HK-2 (cell line): ENCODE data around the gene POLR1A.
"Not testable (repeated sequence)": the region's sequence is repeated elsewhere in the genome, so short reads cannot be mapped to it uniquely, and the experiment has no call there.

Experiments used
- DNase-seq: peaks from one replicate; pipeline ENCODE4 v3.0.0-alpha.2; 2018; ENCODE audit not compliant: unreplicated experiment

POLR1A gene

GRCh38 chr2:85999061-85999831 is 106.4 kb downstream of the POLR1A start:
- no peak for DNase-seq

- DNase-seq, result no peak
Observed at GRCh38 chr2:85998071-85998991, 107.4 kb downstream of the POLR1A start.

DNA sequence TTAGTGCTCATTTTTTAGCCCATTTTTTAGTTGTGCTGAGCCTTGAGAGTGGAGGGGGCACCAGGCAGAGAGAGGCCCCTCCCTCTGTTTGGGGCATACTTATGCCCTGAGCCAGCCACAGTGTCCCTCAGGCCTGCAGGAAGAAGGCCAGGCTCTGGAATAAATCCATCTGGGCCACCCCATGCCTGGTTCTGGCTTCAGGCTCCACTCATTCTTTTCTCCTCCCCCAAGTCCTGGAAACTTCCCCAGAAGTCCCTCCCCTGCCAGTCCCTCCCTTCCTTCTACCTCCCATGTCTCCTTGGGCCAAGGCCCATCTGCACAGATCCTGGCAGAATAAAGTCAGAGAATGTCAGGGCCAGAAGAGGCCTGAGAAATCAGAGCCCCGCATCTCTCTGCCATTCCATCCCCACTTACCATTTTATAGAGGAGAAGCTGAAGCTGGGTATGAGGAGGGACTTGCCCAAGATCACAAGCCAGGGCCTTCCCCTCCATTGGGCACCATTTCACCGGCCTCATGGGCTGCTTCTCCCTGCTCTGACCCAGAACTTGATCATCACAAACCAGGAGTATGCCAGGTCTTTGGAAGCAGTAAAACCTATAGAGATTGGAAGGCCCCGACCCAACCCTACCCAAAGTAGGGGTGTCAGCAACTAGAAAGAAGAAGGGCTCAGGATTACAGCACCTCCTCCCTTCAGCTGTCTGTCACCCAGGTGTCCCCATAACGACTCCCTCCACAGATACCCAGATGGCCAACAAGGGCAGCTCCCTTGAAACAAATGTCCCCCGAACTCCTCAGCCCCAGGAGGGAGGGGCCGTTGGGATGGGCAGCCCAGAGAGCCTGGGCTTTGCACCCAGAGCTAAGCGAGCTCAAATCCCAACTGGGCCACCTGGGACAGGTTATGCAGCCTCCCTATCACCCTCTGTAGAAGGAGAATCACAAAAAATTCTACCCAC is 108.4 kb downstream of the POLR1A start:
- DNase-seq, result no peak

GRCh38 chr2:85996591-85996990 is 109.1 kb downstream of the POLR1A start:
- DNase-seq, result no peak

DNA sequence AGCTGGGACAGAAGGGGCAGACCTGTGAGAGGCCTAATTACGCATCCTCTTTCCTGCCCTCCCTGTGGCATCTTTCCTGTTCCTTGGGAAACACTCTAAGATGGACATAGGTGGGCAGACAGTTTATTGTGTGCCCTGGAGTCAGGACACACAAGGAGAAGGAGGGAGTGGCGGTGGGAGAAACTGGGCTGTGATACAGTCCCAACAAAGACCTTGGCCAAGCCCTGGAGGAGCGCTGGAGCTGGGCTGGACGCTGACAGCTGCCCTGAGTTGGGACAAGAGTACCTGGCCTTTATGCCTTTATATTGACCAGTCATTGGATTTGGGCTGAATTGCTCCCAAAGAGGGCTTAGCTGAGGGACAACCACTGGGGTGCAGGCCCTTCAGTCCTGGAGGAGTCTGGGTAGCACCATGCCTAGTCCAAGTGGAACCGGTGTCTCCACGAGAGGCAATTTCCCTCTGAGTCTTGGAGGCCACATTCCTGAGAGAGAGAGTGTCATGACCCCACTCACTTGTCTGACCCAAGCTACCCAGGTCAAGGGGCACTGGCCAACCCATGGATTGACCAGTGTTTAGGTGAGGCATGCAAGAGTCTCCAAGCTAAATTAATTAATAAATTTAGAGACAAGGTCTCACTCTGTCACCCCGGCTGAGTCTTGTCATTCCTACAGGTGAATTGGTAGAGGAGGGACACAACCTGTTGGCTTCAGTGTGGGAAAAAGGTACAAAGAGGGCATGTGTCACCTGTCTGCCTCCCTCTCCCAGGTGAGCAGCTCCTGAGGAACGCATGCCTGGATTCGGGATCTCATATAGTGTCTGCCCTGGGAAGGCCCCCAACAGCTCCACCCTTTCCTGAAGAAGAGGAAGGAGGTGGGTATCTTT is 109.8 kb downstream of the POLR1A start:
- no peak for DNase-seq

- DNase-seq, result no peak
Observed at GRCh38 chr2:85994897-85995647, 110.6 kb downstream of the POLR1A start.

DNA sequence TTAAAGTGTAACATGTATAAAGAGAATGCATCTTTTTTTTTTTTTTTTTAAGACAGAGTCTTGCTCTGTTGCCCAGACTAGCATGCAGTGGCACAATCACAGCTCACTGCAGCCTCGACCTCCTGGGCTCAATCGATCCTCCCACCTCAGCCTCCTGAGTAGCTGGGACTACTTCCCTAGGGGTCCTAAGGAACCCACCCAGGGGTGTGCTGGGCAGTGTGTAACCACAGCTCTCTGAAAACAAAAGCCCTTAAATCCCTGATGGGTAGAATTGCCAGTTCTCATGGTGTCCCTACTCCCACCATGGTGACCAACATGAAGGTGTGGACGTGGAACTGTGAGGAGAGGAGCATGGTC is 111.3 kb downstream of the POLR1A start:
- no peak for DNase-seq

DNA sequence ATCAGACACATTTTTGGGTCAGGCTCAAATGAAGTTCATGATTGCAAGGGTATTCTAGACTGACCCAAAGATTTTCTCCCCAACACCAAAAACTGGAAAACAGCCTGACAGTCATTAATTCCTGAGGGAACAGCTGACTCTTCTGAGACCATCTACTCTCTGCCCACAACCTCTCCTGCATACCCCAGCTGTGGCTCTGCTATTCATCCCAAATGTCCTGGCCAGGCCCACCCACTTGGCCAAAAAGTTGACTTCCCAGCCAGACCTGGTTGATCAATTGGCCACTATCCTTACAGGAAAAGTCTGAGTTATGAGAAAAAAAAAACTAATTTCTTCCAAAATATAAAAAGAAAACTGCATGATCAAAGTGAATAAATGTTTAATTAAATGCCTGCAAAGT is 113.1 kb downstream of the POLR1A start:
- DNase-seq, result no peak

GRCh38 chr2:85992053-85992452 is 113.6 kb downstream of the POLR1A start:
- DNase-seq, result not testable (repeated sequence)

DNA sequence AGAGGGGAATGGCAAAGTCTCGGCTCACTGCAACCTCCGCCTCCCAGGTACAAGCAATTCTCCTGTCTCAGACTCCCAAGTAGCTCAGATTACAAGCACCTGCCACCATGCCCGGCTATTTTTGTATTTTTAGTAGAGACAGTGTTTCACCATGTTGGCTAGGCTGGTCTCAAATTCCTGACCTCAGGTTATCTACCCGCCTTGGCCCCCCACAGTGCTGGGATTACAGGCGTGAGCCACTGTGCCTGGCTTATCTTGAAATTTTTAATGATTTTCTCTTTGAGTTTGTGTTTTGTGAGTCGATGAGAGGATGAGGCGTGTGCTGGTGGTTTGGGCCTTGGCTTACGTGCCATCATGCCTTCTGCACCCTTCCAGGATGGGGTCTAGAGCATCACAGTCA is 115.6 kb downstream of the POLR1A start:
- no peak for DNase-seq

DNA sequence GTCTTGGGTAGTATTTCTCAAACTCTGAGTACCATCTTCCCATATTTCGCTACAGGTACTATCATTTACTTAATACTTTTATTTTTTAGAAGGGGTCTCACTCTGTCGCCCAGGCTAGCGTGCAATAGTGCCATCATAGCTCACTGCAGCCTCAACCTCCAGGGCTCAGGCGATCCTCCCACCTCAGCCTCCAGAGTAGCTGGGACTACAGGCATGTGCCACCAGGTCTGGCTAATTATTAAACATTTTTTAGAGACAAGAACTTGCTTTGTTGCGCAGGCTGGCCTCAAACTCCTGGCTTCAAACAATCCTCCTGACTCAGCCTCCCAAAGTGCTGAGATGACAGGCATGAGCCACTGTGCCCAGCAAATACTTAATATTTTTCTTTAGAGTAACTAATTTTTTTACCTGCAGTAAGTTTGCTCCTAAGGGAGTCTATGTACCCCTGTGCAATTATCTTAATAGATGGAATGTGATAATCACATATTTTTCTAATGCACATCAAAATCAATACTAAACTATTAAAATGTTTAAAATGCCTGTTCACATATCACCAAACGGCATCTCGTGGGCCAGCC is 116.3 kb downstream of the POLR1A start:
- no peak for DNase-seq

- DNase-seq, result no peak
Observed at GRCh38 chr2:85988914-85989270, 116.8 kb downstream of the POLR1A start.

DNA sequence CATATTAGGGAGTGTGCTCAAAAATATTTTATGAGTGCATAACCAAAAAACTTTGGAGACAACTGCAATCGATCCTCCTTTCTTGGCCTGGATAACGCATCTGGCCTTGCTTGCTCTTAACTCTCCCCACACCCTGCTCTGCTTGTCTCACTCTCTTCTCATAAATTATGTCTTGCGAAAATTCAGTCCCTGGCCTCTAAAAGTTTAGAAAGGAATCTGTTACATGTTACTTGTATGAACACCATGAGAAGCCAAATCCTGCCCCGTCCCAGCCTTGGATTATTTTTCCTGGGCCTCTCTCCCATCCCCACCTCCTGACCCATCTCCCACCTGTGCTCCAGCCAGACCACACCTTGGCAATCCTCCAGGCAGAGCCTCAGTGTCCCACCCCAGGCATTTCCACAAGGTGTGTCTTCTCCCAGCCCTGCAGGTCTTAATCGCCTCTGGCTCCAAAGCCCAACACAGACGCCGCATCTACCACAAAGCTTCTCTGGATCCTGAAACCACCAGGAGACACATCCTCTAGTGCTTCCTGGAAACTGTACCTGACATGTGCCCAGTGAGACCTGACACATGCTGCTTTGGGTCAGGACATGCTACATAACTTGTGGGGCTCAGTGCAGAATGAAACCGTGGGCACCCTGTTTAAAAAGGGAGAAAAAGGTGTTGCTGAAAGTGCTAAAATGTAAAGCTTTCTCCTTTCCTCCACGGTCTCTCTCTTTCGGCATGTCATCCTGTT is 117.3 kb downstream of the POLR1A start:
- no peak for DNase-seq

DNA sequence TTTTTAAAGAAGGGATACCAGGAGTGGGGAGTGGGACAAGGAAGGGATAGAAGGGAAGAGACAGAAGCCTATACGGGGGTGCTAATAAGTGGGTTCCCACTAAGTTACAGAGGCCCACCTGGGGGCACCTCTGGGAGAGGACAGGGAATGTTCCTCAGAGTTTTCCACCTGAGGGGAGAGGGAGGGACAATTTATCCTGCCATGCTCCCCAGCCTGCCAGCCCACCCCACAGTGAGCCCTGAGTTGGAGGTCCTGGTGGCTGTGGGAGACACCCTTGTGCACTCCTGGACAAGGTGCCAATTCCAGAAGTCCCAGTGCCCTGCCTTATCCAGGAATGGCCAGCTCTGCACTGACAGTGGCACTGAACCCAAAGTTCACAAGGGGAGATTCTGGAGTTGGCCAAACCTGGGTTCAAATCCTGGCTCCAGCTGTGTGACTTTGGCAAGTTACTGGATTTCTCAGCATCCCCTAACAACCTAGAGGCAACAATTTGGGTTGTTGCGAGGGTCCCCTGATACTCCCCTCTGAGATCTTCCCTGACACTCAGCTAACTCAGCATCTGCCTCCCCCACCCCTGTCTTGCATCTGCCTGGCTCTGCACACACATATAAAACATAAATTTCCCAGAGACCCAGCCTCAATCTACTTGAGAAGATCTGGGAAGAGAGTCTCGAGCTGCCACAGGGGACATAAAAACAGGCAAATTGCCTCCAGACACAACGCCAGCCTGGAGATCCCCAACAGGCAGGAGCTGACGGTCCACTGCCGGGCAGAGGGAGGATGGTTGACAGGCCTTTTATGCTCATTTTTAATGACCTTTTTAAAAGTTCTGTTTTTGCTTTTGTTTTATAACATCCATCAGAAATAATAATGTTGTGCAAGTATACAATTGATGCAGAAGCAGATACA is 118.2 kb downstream of the POLR1A start:
- no peak for DNase-seq

- DNase-seq, result no peak
Observed at GRCh38 chr2:85986121-85986520, 119.6 kb downstream of the POLR1A start.

- no peak for DNase-seq
Observed at GRCh38 chr2:85984788-85985187, 120.9 kb downstream of the POLR1A start.

DNA sequence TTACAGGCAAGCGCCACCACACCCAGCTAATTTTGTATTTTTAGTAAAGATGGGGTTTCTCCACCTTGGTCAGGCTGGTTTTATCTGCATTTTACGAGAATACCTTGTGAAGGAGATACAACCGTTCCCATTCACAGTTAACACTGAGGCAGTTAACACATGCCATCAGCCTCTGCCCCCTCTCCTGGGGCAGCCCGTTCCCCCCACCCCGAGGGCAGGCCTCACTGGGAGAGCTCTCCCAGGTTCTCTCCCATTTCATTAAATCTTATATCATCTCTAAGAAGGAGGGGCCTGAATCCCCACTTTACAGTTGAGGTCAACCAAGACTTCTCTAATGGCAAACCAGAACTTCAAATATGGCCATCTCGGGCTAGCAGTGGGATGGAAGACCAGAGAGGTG is 121.9 kb downstream of the POLR1A start:
- no peak for DNase-seq

- DNase-seq, result no peak
Observed at GRCh38 chr2:85981579-85982247, 124.0 kb downstream of the POLR1A start.
